Erythroblast (primary cell): ENCODE data around the gene PDGFB.

Source experiments
- GATA1 ChIP-seq: IDR thresholded peaks from 2 replicates; pipeline ENCODE4 v1.6.1; 2011; ENCODE audit warnings: low read depth, mild to moderate bottlenecking, control low read depth, low read length, moderate library complexity
- POLR2A ChIP-seq: IDR thresholded peaks from 2 replicates; pipeline ENCODE4 v1.6.1; 2011; ENCODE audit warnings: mild to moderate bottlenecking, low read length

DNA sequence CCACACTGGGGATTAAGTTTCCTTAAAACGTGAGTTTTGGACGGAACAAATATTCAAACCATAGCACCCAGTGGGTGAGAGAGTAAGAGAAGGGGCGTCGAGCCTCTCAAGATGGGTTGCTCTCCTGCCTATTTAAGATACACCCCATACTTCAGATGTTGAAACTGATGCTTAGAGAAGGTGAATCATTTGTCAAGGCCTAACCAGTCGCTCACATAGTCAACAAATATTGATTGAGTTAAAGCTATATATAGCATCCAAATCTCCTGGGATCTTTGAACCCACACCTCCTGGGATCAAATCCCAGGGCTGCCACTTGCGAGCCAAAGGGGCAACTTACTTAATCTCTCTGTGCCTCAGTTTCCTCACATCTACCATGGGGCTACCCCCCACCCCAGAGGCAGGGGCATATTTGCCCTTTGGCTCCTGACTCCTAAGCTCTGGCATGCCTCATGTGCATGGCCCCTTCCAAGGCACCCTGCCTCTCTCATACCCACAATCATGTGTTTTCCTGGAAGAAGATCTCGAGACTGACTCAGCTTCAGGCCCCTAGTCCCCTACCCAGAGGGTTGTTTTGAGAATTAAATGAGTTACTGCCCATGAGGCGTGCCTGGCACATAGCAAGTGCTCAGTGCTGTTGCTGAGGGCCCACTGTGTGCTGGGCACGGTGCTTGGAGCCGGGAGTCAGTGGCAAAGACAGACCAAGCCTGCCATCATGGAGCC lies 19.0 kb upstream of the PDGFB start:
- TF ChIP-seq POLR2A = no peak
- no peak for TF ChIP-seq GATA1
